HFFc6 (cell line): ENCODE data around the gene NFKBIB. TPM values are rescaled to one million over a fixed set of nuclear protein-coding genes. Genes with fewer than 3 reads are reported as not detected.

Experiments used
- DNase-seq: peaks from one replicate; pipeline ENCODE4 v3.0.0-alpha.2; 2018
- H3K27ac Mint-ChIP-seq: 2 replicates; pipeline ENCODE4 v1.8.0; 2020; ENCODE audit warnings: mild to moderate bottlenecking, mixed read lengths
- H3K27me3 Mint-ChIP-seq: 2 replicates; pipeline ENCODE4 v1.8.0; 2021; ENCODE audit warnings: mild to moderate bottlenecking, moderate library complexity, mixed read lengths; ENCODE audit not compliant: insufficient read depth
- H3K36me3 Mint-ChIP-seq: 2 replicates; pipeline ENCODE4 v1.8.0; 2021; ENCODE audit warnings: low read depth, mixed read lengths
- H3K4me1 Mint-ChIP-seq: 2 replicates; pipeline ENCODE4 v1.8.0; 2020; ENCODE audit warnings: low read depth, mixed read lengths
- H3K4me3 Mint-ChIP-seq: 2 replicates; pipeline ENCODE4 v1.8.0; 2020; ENCODE audit warnings: mild to moderate bottlenecking, moderate library complexity, mixed read lengths
- H3K9me3 Mint-ChIP-seq: 2 replicates; pipeline ENCODE4 v1.8.0; 2020; ENCODE audit warnings: mild to moderate bottlenecking, mixed read lengths
- total RNA-seq, 6 experiments: library from RNA; stranded (reverse); fragmentation: NEBNext Ultra II Directional; extraction: Animal tissue kit (Norgen Biotek cat#: 25700); gene quantifications; 2 replicates in 1 of 6; 3 replicates in 5 of 6; pipeline ENCODE4 v1.2.3, GENCODE V29; 2021
- TF ChIP-seq, protein P1 (sequence below): fragments of 200-600 bp; sonication (generic); IDR thresholded peaks from 2 replicates; pipeline ENCODE4 v1.5.0; 2021; ENCODE audit warnings: antibody characterized with exemption, mild to moderate bottlenecking

NFKBIB gene
- total RNA-seq, 6 experiments from 2014 or later, result 21.8 to 23.4 (median 22.9) TPM

GRCh38 chr19:38922482-38922881 is 22.7 kb downstream of the NFKBIB start:
- H3K27me3 Mint-ChIP-seq, result no peaks in the 10 kb centered on the region
- no peaks in the 10 kb centered on the region for H3K4me1 Mint-ChIP-seq
- peaks cover 10% of the 10 kb centered on the region for H3K36me3 Mint-ChIP-seq
- DNase-seq, result no peak
- TF ChIP-seq, protein P1, sequence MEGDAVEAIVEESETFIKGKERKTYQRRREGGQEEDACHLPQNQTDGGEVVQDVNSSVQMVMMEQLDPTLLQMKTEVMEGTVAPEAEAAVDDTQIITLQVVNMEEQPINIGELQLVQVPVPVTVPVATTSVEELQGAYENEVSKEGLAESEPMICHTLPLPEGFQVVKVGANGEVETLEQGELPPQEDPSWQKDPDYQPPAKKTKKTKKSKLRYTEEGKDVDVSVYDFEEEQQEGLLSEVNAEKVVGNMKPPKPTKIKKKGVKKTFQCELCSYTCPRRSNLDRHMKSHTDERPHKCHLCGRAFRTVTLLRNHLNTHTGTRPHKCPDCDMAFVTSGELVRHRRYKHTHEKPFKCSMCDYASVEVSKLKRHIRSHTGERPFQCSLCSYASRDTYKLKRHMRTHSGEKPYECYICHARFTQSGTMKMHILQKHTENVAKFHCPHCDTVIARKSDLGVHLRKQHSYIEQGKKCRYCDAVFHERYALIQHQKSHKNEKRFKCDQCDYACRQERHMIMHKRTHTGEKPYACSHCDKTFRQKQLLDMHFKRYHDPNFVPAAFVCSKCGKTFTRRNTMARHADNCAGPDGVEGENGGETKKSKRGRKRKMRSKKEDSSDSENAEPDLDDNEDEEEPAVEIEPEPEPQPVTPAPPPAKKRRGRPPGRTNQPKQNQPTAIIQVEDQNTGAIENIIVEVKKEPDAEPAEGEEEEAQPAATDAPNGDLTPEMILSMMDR, result no peak
- H3K9me3 Mint-ChIP-seq, result no peaks in the 10 kb centered on the region
- no peak overlapping the region for H3K4me3 Mint-ChIP-seq
- no peak overlapping the region for H3K27ac Mint-ChIP-seq

- H3K4me1 Mint-ChIP-seq, result peaks cover 9% of the 10 kb centered on the region
- H3K9me3 Mint-ChIP-seq, result no peaks in the 10 kb centered on the region
- no peaks in the 10 kb centered on the region for H3K27me3 Mint-ChIP-seq
- TF ChIP-seq, protein P1, result no peak
- H3K36me3 Mint-ChIP-seq, result peaks cover 10% of the 10 kb centered on the region
- no peak overlapping the region for H3K27ac Mint-ChIP-seq
- no peak for DNase-seq
- H3K4me3 Mint-ChIP-seq, result no peak overlapping the region
Measured at GRCh38 chr19:38924388-38924787, 24.6 kb downstream of the NFKBIB start.

- no peak for DNase-seq
Measured at GRCh38 chr19:38928391-38929001, 28.7 kb downstream of the NFKBIB start.

GRCh38 chr19:38929929-38930775 is 30.4 kb downstream of the NFKBIB start, which contains the start of gene SARS2:
Gene SARS2, minus strand, starts transcription at chr19:38930763. Its CDS starts 27 bp downstream, at chr19:38930736.
- H3K27me3 Mint-ChIP-seq, result no peaks in the 10 kb centered on the region; the same call in 1 of the 2 replicates
- H3K4me3 Mint-ChIP-seq, result peak within 1 kb of the TSS; percentile 99
- peaks cover 26% of the 10 kb centered on the region for H3K36me3 Mint-ChIP-seq
- peaks cover 23% of the 10 kb centered on the region for H3K4me1 Mint-ChIP-seq
- no peaks in the 10 kb centered on the region for H3K9me3 Mint-ChIP-seq
- DNase-seq, result peak; percentile 84
- peak within 1 kb of the TSS; percentile 98 for H3K27ac Mint-ChIP-seq
- TF ChIP-seq, protein P1, result peak; percentile 99

More at GRCh38 chr19:38928391-38929001, 28.7 kb downstream of the NFKBIB start:
- Mint-ChIP-seq H3K9me3 (no peaks in the 10 kb centered on the region), H3K4me3 (peak overlapping the region; percentile 99; the same call in 1 of the 2 replicates), H3K27me3 (no peaks in the 10 kb centered on the region), H3K4me1 (peaks cover 23% of the 10 kb centered on the region), H3K27ac (no peak overlapping the region), H3K36me3 (peaks cover 17% of the 10 kb centered on the region)
- TF ChIP-seq, protein P1, result no peak

- TF ChIP-seq, protein P1, result no peak
- Mint-ChIP-seq H3K27me3 (no peaks in the 10 kb centered on the region; the same call in 1 of the 2 replicates), H3K9me3 (no peaks in the 10 kb centered on the region), H3K4me3 (peak within 1 kb of the TSS; percentile 99), H3K27ac (peak within 1 kb of the TSS; percentile 98), H3K36me3 (peaks cover 30% of the 10 kb centered on the region), H3K4me1 (peaks cover 23% of the 10 kb centered on the region)
- peak; percentile 99 for DNase-seq
Measured at GRCh38 chr19:38930776-38931520, 31.2 kb downstream of the NFKBIB start, which contains the start of gene MRPS12. Gene MRPS12, plus strand, starts transcription at chr19:38930944. Its CDS starts 351 bp downstream, at chr19:38931295.
